Measurements from ENCODE around the gene HSPB8. TPM values are rescaled to one million over a fixed set of nuclear protein-coding genes. Genes with fewer than 3 reads are reported as not detected.
"Not testable (repeated sequence)": the region's sequence is repeated elsewhere in the genome, so short reads cannot be mapped to it uniquely, and the experiment has no call there.

HSPB8 gene
- total RNA-seq, 2 experiments from 2014 or later: not detected

GRCh38 chr12:119211884-119212283, 33.2 kb downstream of the HSPB8 start:
- no peaks in the 10 kb centered on the region for H3K9me3 Mint-ChIP-seq (ENCODE audit: low read depth)
- intact Hi-C loops (cut with DNase I, micrococcal nuclease): no loop called here
- no peak overlapping the region for H3K4me3 Mint-ChIP-seq
- CTCF ChIA-PET: no interaction called here
- H3K36me3 Mint-ChIP-seq (ENCODE audit: low read depth): no peaks in the 10 kb centered on the region
- DNase-seq (no peak), ATAC-seq (no peak)
- no peak overlapping the region for H3K27ac Mint-ChIP-seq
- POLR2A ChIA-PET: no interaction called here
- no peaks in the 10 kb centered on the region for H3K4me1 Mint-ChIP-seq
- H3K27me3 Mint-ChIP-seq: no peaks in the 10 kb centered on the region

- Mint-ChIP-seq H3K27ac (no peak overlapping the region), H3K9me3 (ENCODE audit: low read depth) (no peaks in the 10 kb centered on the region), H3K4me3 (no peak overlapping the region), H3K27me3 (peaks cover 5% of the 10 kb centered on the region), H3K4me1 (no peaks in the 10 kb centered on the region), H3K36me3 (ENCODE audit: low read depth) (no peaks in the 10 kb centered on the region)
- ATAC-seq (no peak), DNase-seq (no peak)
- intact Hi-C loops (cut with DNase I, micrococcal nuclease): no loop called here
- ChIA-PET POLR2A (no interaction called here), CTCF (interaction anchor here (0.8 kb wide), 1 partner anchor 12 kb away, joined by 3 read pairs; no protein-coding TSS in a partner anchor)
Measured at GRCh38 chr12:119216084-119216483, 37.4 kb downstream of the HSPB8 start.

- H3K27ac Mint-ChIP-seq; H3K4me3 Mint-ChIP-seq; H3K9me3 Mint-ChIP-seq (ENCODE audit: low read depth); H3K4me1 Mint-ChIP-seq; intact Hi-C loops (cut with DNase I, micrococcal nuclease); H3K36me3 Mint-ChIP-seq (ENCODE audit: low read depth); H3K27me3 Mint-ChIP-seq; DNase-seq; CTCF ChIA-PET; ATAC-seq; POLR2A ChIA-PET: not testable (repeated sequence)
Measured at GRCh38 chr12:119218875-119219274, 40.1 kb downstream of the HSPB8 start.

- ChIA-PET CTCF (no interaction called here), POLR2A (no interaction called here)
- intact Hi-C loops (cut with DNase I, micrococcal nuclease): no loop called here
- Mint-ChIP-seq H3K4me1 (no peaks in the 10 kb centered on the region), H3K27me3 (peaks cover 5% of the 10 kb centered on the region), H3K36me3 (ENCODE audit: low read depth) (no peaks in the 10 kb centered on the region), H3K4me3 (no peak overlapping the region), H3K27ac (no peak overlapping the region), H3K9me3 (ENCODE audit: low read depth) (no peaks in the 10 kb centered on the region)
- ATAC-seq (no peak), DNase-seq (no peak)
Measured at GRCh38 chr12:119222222-119222951, 43.7 kb downstream of the HSPB8 start.

DNA sequence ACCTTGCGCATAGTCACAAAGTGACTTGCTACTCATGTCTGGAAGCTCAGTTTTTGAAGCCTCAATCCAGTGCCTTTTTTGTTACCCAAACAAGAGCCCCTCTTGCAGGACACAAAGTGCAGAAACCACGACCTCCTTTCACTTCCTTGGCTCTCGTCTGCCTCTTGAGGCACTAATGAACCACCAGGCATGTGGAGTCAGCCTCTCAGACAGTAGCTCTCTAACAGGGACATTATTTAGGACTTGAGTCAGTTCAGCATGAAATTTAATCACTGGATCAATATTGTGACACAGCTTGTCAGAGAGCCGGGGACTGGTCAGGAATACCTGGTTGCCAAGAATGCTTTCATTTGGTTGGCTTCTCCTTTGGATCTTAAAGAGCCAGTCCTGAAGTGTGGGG, 46.7 kb downstream of the HSPB8 start:
- Mint-ChIP-seq H3K4me1 (no peaks in the 10 kb centered on the region), H3K4me3 (no peak overlapping the region), H3K9me3 (ENCODE audit: low read depth) (no peaks in the 10 kb centered on the region), H3K27ac (no peak overlapping the region), H3K36me3 (ENCODE audit: low read depth) (no peaks in the 10 kb centered on the region), H3K27me3 (peaks cover 6% of the 10 kb centered on the region)
- intact Hi-C loops (cut with DNase I, micrococcal nuclease): no loop called here
- no peak for ATAC-seq
- ChIA-PET CTCF (no interaction called here), POLR2A (no interaction called here)
- no peak for DNase-seq

- CTCF ChIA-PET: interaction anchor here (0.6 kb wide), 1 partner anchor 1833 kb away, joined by 3 read pairs; no protein-coding TSS in a partner anchor
- POLR2A ChIA-PET: no interaction called here
- Mint-ChIP-seq H3K36me3 (ENCODE audit: low read depth) (no peaks in the 10 kb centered on the region), H3K4me1 (no peaks in the 10 kb centered on the region), H3K27ac (no peak overlapping the region), H3K4me3 (no peak overlapping the region), H3K27me3 (peaks cover 6% of the 10 kb centered on the region), H3K9me3 (ENCODE audit: low read depth) (no peaks in the 10 kb centered on the region)
- ATAC-seq: no peak
- DNase-seq: no peak
- intact Hi-C loops (cut with DNase I, micrococcal nuclease): no loop called here
Measured at GRCh38 chr12:119227292-119227691, 48.6 kb downstream of the HSPB8 start.

- no peak for ATAC-seq
- CTCF ChIA-PET: no interaction called here
Measured at GRCh38 chr12:119229205-119229604, 50.5 kb downstream of the HSPB8 start.

GRCh38 chr12:119229837-119230236, 51.1 kb downstream of the HSPB8 start:
- Mint-ChIP-seq H3K4me3 (no peak overlapping the region), H3K36me3 (ENCODE audit: low read depth) (no peaks in the 10 kb centered on the region), H3K27me3 (peaks cover 6% of the 10 kb centered on the region), H3K9me3 (ENCODE audit: low read depth) (no peaks in the 10 kb centered on the region), H3K27ac (no peak overlapping the region), H3K4me1 (no peaks in the 10 kb centered on the region)
- peak; percentile 9 for DNase-seq
- no peak for ATAC-seq
- POLR2A ChIA-PET: no interaction called here
- intact Hi-C loops (cut with DNase I, micrococcal nuclease): no loop called here
- CTCF ChIA-PET: no interaction called here

More at GRCh38 chr12:119229205-119229604, 50.5 kb downstream of the HSPB8 start:
- no peaks in the 10 kb centered on the region for H3K9me3 Mint-ChIP-seq (ENCODE audit: low read depth)
- H3K36me3 Mint-ChIP-seq (ENCODE audit: low read depth): no peaks in the 10 kb centered on the region
- H3K4me3 Mint-ChIP-seq: no peak overlapping the region
- H3K4me1 Mint-ChIP-seq: no peaks in the 10 kb centered on the region
- POLR2A ChIA-PET: no interaction called here
- no peak for DNase-seq
- no peak overlapping the region for H3K27ac Mint-ChIP-seq
- intact Hi-C loops (cut with DNase I, micrococcal nuclease): no loop called here
- H3K27me3 Mint-ChIP-seq: peaks cover 6% of the 10 kb centered on the region

DNA sequence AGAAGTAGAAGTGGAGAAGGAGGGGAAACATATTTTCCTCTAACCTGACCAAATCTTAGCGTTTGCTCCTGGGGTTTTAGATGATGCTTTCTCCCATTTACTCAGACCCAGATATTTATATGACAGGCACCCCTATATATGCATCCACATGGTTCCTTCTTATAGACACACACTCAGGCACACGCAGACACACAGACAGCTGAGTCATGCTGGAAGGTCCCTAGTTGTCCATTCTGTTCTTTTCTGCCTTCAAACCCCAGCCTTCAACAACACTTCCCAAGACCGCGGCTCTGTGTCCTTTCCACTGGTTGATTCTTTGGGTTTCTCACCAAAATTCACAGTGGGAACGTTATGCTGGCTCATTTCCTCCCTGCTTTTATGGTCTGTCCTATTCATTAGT, 52.1 kb downstream of the HSPB8 start:
- DNase-seq (no peak), ATAC-seq (no peak)
- ChIA-PET CTCF (no interaction called here), POLR2A (no interaction called here)
- intact Hi-C loops (cut with DNase I, micrococcal nuclease): no loop called here
- Mint-ChIP-seq H3K4me1 (no peaks in the 10 kb centered on the region), H3K36me3 (ENCODE audit: low read depth) (no peaks in the 10 kb centered on the region), H3K4me3 (no peak overlapping the region), H3K27me3 (peaks cover 8% of the 10 kb centered on the region), H3K27ac (no peak overlapping the region), H3K9me3 (ENCODE audit: low read depth) (no peaks in the 10 kb centered on the region)

DNA sequence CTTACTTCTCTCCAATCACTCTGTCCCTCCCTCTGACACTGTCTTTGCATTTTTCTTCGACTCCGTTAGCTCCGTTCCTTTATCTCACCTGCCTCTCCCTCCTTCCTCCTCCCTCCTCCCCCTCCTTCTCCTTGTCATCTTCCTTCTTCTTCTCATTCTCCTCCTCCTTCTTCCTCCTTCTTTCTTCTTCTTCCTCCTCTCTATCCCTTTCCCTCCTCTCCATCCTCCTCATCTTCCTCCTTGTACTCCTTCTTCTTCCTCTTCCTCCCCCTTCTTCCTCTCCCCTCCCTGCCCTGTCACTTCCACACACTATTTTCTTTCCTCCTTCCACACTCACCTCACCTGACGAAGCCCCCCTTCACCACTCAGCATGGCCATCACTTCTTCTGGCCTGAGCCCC, 53.0 kb downstream of the HSPB8 start:
- H3K36me3 Mint-ChIP-seq (ENCODE audit: low read depth): no peaks in the 10 kb centered on the region
- no peaks in the 10 kb centered on the region for H3K4me1 Mint-ChIP-seq
- intact Hi-C loops (cut with DNase I, micrococcal nuclease): no loop called here
- POLR2A ChIA-PET: no interaction called here
- H3K4me3 Mint-ChIP-seq: no peak overlapping the region
- peaks cover 8% of the 10 kb centered on the region for H3K27me3 Mint-ChIP-seq
- H3K27ac Mint-ChIP-seq: no peak overlapping the region
- no peaks in the 10 kb centered on the region for H3K9me3 Mint-ChIP-seq (ENCODE audit: low read depth)
- DNase-seq: no peak
- CTCF ChIA-PET: no interaction called here
- ATAC-seq: no peak

DNA sequence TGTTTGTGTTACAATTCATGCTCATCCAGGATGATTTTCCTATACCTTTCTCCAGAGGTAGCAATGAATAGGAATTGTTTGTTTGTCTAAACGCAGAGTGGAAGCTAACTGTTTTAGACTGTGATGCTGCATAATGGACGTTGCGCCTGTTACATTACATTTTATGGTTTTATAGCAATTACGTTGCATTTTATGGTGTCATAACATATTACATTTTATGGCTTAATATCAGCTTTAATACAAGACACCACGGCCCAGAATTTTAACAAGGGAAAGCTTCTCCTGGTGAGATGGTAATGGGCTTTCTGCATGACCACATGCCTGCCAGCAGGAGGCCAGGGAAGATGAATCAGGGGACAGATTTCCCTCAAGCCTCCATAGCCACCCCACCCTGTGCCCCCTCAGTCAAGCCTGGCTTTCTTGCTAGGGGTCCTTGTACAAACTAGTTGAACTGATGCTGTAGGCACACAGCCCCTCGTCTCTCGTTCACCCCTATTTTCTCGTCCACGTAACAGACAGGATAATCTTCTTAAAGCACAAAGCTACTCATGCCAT, 56.5 kb downstream of the HSPB8 start:
- POLR2A ChIA-PET: no interaction called here
- CTCF ChIA-PET: interaction anchor here (0.6 kb wide), 1 partner anchor 175 kb away, joined by 3 read pairs; no protein-coding TSS in a partner anchor
- Mint-ChIP-seq H3K27ac (no peak overlapping the region), H3K27me3 (peaks cover 5% of the 10 kb centered on the region), H3K36me3 (ENCODE audit: low read depth) (no peaks in the 10 kb centered on the region), H3K4me3 (no peak overlapping the region), H3K9me3 (ENCODE audit: low read depth) (no peaks in the 10 kb centered on the region), H3K4me1 (no peaks in the 10 kb centered on the region)
- intact Hi-C loops (cut with DNase I, micrococcal nuclease): no loop called here
- no peak for DNase-seq
- no peak for ATAC-seq

DNA sequence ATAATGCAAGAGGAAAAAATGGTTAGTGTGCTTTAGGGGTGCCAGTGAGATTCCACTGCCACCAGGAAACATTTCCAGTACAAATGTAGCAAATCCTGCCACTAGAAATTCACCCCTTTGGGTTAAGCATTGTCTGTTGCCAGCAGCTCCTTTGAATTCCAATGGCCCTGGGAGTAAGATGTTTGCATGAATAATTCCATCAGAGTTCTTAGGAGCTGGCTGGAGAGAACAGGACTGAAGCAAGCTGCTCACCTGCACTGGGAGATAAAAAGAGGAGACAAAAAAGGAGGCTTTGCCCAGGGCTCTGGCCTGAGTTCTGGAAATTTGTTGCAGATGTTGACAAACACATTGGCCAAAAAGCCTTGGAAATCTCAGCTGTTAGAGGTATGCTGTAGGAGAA, 57.6 kb downstream of the HSPB8 start:
- POLR2A ChIA-PET: no interaction called here
- Mint-ChIP-seq H3K4me3 (no peak overlapping the region), H3K27me3 (peaks cover 6% of the 10 kb centered on the region)

More for the DNA sequence above, 57.6 kb downstream of the HSPB8 start:
- no peaks in the 10 kb centered on the region for H3K4me1 Mint-ChIP-seq
- CTCF ChIA-PET: no interaction called here
- H3K36me3 Mint-ChIP-seq (ENCODE audit: low read depth): no peaks in the 10 kb centered on the region
- H3K9me3 Mint-ChIP-seq (ENCODE audit: low read depth): no peaks in the 10 kb centered on the region
- DNase-seq (no peak), ATAC-seq (no peak)
- intact Hi-C loops (cut with DNase I, micrococcal nuclease): no loop called here
- no peak overlapping the region for H3K27ac Mint-ChIP-seq
